Stimulated activated CD4-positive, alpha-beta T cell treated with anti-CD3 and anti-CD28 coated beads, Interleukin-2, amount 100 ng/mL, for 4 hours (primary cell): ENCODE results near the gene PNPLA7.
"Not testable (repeated sequence)": the region's sequence is repeated elsewhere in the genome, so short reads cannot be mapped to it uniquely, and the experiment has no call there.

Experiments
- DNase-seq: peaks from one replicate; pipeline ENCODE4 v3.0.0-alpha.2; 2020; ENCODE audit warnings: low read depth

Gene PNPLA7

GRCh38 chr9:137550231-137550621 lies at the start of gene PNPLA7:
Gene PNPLA7, minus strand, starts transcription at chr9:137550402. Its CDS starts 205 bp downstream, at chr9:137550197.
- DNase-seq: no peak

- DNase-seq: no peak
Measured at GRCh38 chr9:137598943-137599342, 48.7 kb upstream of the PNPLA7 start.

- not testable (repeated sequence) for DNase-seq
Measured at GRCh38 chr9:137596577-137596976, 46.4 kb upstream of the PNPLA7 start.

GRCh38 chr9:137593176-137593575 lies 43.0 kb upstream of the PNPLA7 start:
- DNase-seq: no peak

GRCh38 chr9:137592767-137593166 lies 42.6 kb upstream of the PNPLA7 start:
- no peak for DNase-seq

- DNase-seq: peak; percentile 86
Measured at GRCh38 chr9:137590469-137591383, 40.5 kb upstream of the PNPLA7 start, which contains the start of gene ZMYND19. Gene ZMYND19, minus strand, starts transcription at chr9:137590512. Its CDS starts 249 bp downstream, at chr9:137590263.

- no peak for DNase-seq
Measured at GRCh38 chr9:137590123-137590468, 39.9 kb upstream of the PNPLA7 start.

- no peak for DNase-seq
Measured at GRCh38 chr9:137589441-137590122, 39.4 kb upstream of the PNPLA7 start.

GRCh38 chr9:137588891-137589290 lies 38.7 kb upstream of the PNPLA7 start:
- DNase-seq: no peak

GRCh38 chr9:137588311-137588710 lies 38.1 kb upstream of the PNPLA7 start:
- no peak for DNase-seq

- DNase-seq: no peak
Measured at GRCh38 chr9:137586854-137587253, 36.7 kb upstream of the PNPLA7 start.

GRCh38 chr9:137583957-137584356 lies 33.8 kb upstream of the PNPLA7 start:
- DNase-seq: no peak

- DNase-seq: no peak
Measured at GRCh38 chr9:137583347-137583746, 33.1 kb upstream of the PNPLA7 start.

- no peak for DNase-seq
Measured at GRCh38 chr9:137582286-137582860, 32.2 kb upstream of the PNPLA7 start.

GRCh38 chr9:137581361-137582285 lies 31.4 kb upstream of the PNPLA7 start:
- DNase-seq: no peak

- DNase-seq: no peak
Measured at GRCh38 chr9:137580954-137581322, 30.7 kb upstream of the PNPLA7 start.

- no peak for DNase-seq
Measured at GRCh38 chr9:137580209-137580953, 30.2 kb upstream of the PNPLA7 start.

- DNase-seq: no peak
Measured at GRCh38 chr9:137579259-137579604, 29.0 kb upstream of the PNPLA7 start.

- peak; percentile 92 for DNase-seq
Measured at GRCh38 chr9:137578518-137579258, 28.5 kb upstream of the PNPLA7 start, which contains the start of gene DPH7. Gene DPH7, minus strand, starts transcription at chr9:137578925. Its CDS starts 148 bp downstream, at chr9:137578777.

- no peak for DNase-seq
Measured at GRCh38 chr9:137575716-137576411, 25.7 kb upstream of the PNPLA7 start.
